ENCODE data around the gene ATP5IF1. TPM values are rescaled to one million over a fixed set of nuclear protein-coding genes. Genes with fewer than 3 reads are reported as not detected.

Gene ATP5IF1
- total and polyA plus RNA-seq, 9 of the 15 experiments (the other 6 are each of a cell fraction or from before 2014, with no cell fraction given) = 292 to 1,422 (median 388) TPM

GRCh38 chr1:28232558-28233263 is 3.2 kb upstream of the ATP5IF1 start, which contains the start of gene DNAJC8 (continued):
- TF ChIP-seq, protein P1, sequence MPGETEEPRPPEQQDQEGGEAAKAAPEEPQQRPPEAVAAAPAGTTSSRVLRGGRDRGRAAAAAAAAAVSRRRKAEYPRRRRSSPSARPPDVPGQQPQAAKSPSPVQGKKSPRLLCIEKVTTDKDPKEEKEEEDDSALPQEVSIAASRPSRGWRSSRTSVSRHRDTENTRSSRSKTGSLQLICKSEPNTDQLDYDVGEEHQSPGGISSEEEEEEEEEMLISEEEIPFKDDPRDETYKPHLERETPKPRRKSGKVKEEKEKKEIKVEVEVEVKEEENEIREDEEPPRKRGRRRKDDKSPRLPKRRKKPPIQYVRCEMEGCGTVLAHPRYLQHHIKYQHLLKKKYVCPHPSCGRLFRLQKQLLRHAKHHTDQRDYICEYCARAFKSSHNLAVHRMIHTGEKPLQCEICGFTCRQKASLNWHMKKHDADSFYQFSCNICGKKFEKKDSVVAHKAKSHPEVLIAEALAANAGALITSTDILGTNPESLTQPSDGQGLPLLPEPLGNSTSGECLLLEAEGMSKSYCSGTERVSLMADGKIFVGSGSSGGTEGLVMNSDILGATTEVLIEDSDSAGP (CRISPR knock-in tag; IDR thresholded peaks at IDR 0.05) = peak; percentile 98
- peak; percentile 91 for TF ChIP-seq TAF7 (tag; IDR thresholded peaks at IDR 0.05)
- TF ChIP-seq RBM39 (optimal IDR thresholded peaks at IDR 0.05; ENCODE audit: low read depth, low read length) = peak; percentile 72
- no peak for TF ChIP-seq ZNF124 (CRISPR knock-in tag; IDR thresholded peaks at IDR 0.05)
- TF ChIP-seq MEIS2 (IDR thresholded peaks at IDR 0.05; ENCODE audit: partially characterized antibody) = peak; percentile 20
- peak; percentile 43; the same call in 1 of the 2 replicates for TF ChIP-seq ZBTB7A (IDR thresholded peaks at IDR 0.05; ENCODE audit: borderline replicate concordance, control insufficient read depth, low read depth, low read length)
- TF ChIP-seq ZNF77 (CRISPR knock-in tag; IDR thresholded peaks at IDR 0.05) = no peak
- TF ChIP-seq ZC3H11A (IDR thresholded peaks at IDR 0.05; ENCODE audit: low read depth, low read length) = no peak
- peak; percentile 73; the same call in 1 of the 2 replicates for TF ChIP-seq GTF2E2 (tag; IDR thresholded peaks at IDR 0.05)
- TF ChIP-seq RB1 (IDR thresholded peaks at IDR 0.05; ENCODE audit: low read depth) = peak; percentile 88
- TF ChIP-seq, protein P2, sequence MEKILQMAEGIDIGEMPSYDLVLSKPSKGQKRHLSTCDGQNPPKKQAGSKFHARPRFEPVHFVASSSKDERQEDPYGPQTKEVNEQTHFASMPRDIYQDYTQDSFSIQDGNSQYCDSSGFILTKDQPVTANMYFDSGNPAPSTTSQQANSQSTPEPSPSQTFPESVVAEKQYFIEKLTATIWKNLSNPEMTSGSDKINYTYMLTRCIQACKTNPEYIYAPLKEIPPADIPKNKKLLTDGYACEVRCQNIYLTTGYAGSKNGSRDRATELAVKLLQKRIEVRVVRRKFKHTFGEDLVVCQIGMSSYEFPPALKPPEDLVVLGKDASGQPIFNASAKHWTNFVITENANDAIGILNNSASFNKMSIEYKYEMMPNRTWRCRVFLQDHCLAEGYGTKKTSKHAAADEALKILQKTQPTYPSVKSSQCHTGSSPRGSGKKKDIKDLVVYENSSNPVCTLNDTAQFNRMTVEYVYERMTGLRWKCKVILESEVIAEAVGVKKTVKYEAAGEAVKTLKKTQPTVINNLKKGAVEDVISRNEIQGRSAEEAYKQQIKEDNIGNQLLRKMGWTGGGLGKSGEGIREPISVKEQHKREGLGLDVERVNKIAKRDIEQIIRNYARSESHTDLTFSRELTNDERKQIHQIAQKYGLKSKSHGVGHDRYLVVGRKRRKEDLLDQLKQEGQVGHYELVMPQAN (IDR thresholded peaks at IDR 0.05; ENCODE audit: borderline replicate concordance) = peak; percentile 90
- TF ChIP-seq ZBTB40 (IDR thresholded peaks at IDR 0.05) = no peak
- no peak for TF ChIP-seq ZBTB40 (CRISPR knock-in tag; IDR thresholded peaks at IDR 0.05)
- TF ChIP-seq NCOA6 (IDR thresholded peaks at IDR 0.05) = no peak
- TF ChIP-seq TCF15 (CRISPR knock-in tag; IDR thresholded peaks at IDR 0.05) = no peak

All from K562 (cell line).